ENCODE results near the gene LMO2. TPM values are rescaled to one million over a fixed set of nuclear protein-coding genes. Genes with fewer than 3 reads are reported as not detected.

LMO2 gene
- total and polyA plus RNA-seq, 2 donors (not counting 1 experiment from before 2014, with no cell fraction given) = 6.2 to 10.7 TPM

DNA sequence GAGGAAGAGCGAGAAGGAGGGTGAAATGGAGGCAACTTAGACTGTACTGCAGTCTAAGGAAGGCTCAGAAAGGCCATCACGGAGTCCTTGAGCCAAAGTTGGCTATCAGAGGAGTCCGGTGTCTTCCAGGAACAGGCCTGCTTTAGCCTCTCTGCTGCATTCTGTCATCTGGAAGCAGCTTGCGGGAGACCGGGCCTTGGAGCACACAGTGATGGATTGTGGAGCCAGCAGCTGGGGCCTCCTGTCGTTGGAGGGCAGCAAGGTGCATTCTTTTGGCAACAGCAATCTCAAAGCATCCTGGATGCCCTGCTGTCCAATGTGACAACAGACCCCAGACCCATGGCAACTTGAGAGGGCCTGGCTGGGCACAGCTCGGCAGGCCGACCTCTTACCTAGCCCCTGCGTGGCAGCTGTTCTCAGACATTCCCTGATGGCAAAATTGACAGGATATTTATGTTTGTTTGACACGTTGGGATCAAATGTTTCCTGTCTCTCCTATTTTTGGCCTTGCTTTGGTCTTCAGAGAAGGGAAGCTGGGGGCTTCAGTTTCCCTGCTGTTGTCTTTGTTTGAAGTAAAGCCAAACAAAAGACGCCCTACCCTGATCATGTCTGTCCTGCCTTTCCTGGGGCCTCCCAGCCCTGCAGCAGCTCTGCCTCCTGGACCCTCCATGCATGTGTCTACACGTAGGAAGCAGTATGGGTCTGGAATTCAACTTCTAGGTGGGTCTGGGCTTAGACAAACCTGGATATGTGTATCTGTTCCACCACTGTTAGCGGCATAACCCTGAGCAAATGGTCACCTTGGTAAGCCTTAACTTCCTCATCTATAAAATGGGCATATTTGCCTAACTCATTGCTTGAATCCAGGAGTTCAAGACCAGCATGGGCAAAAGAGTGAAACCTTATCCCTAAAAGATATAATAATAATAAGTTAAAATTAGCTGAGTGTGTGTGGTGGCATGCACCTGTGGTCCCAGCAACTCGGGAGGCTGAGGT lies 43.9 kb upstream of the LMO2 start:
- intact Hi-C loops (cut with micrococcal nuclease) = no loop called here
- 82% methylated on average over 11 of the region's 14 CpGs for WGBS (ENCODE audit: insufficient coverage)
- peaks cover 0 to 8% (median 0%) of the 10 kb centered on the region in 4 experiments for H3K27me3 ChIP-seq (replicated peaks in 1 of 4; ENCODE audit: control extremely low read depth in 1 of 4, control insufficient read depth in 3 of 4, insufficient read depth in 4 of 4, low read length in 3 of 4)

More for the DNA sequence above, 43.9 kb upstream of the LMO2 start:
- H3K27ac ChIP-seq (ENCODE audit: low read length in 2 of 2) = no peak overlapping the region
- no peak overlapping the region for H3K4me2 ChIP-seq (replicated peaks; ENCODE audit: low read depth, low read length, poor library complexity, severe bottlenecking)
- H3K9me3 ChIP-seq (ENCODE audit: control extremely low read depth in 1 of 3, control insufficient read depth in 2 of 3, insufficient read depth in 1 of 3, low read length in 2 of 3) = peaks cover 6 to 27% (median 17%) of the 10 kb centered on the region in 3 donors
- peaks cover 15% of the 10 kb centered on the region for H3K4me1 Mint-ChIP-seq
- H4K20me1 ChIP-seq (ENCODE audit: control insufficient read depth, insufficient read depth, low read length, poor library complexity, severe bottlenecking) = no peaks in the 10 kb centered on the region
- TF ChIP-seq EZH2 (IDR thresholded peaks at IDR 0.05; ENCODE audit: borderline replicate concordance, insufficient read depth, low read depth, low read length, poor library complexity, severe bottlenecking) = no peak
- TF ChIP-seq, protein P1, sequence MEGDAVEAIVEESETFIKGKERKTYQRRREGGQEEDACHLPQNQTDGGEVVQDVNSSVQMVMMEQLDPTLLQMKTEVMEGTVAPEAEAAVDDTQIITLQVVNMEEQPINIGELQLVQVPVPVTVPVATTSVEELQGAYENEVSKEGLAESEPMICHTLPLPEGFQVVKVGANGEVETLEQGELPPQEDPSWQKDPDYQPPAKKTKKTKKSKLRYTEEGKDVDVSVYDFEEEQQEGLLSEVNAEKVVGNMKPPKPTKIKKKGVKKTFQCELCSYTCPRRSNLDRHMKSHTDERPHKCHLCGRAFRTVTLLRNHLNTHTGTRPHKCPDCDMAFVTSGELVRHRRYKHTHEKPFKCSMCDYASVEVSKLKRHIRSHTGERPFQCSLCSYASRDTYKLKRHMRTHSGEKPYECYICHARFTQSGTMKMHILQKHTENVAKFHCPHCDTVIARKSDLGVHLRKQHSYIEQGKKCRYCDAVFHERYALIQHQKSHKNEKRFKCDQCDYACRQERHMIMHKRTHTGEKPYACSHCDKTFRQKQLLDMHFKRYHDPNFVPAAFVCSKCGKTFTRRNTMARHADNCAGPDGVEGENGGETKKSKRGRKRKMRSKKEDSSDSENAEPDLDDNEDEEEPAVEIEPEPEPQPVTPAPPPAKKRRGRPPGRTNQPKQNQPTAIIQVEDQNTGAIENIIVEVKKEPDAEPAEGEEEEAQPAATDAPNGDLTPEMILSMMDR (IDR thresholded peaks at IDR 0.05) = no peak
- H3K9ac ChIP-seq (ENCODE audit: low read length) = no peak overlapping the region
- no peak for DNase-seq
- ChIA-PET CTCF (interaction anchor here (1.0 kb wide), 1 partner anchor 128 kb away, joined by 4 read pairs; no protein-coding TSS in a partner anchor), POLR2A (interaction anchor here (0.6 kb wide), 1 partner anchor 66 kb away, joined by 7 read pairs; no protein-coding TSS in a partner anchor)
- H3K4me3 Mint-ChIP-seq = no peak overlapping the region
- H3K4me1 ChIP-seq (ENCODE audit: control insufficient read depth in 2 of 2, insufficient read depth in 2 of 2, low read length in 2 of 2) = peaks cover 5 to 13% of the 10 kb centered on the region in 2 donors
- ATAC-seq (ENCODE audit: low read depth) = no peak
- no peaks in the 10 kb centered on the region for H3K36me3 ChIP-seq (replicated peaks in 1 of 2; ENCODE audit: control extremely low read depth in 1 of 2, control insufficient read depth in 1 of 2, extremely low read depth in 1 of 2, insufficient read depth in 2 of 2, low read length in 1 of 2)
- H3K9me3 Mint-ChIP-seq (ENCODE audit: insufficient read depth) = peaks cover 11% of the 10 kb centered on the region
- H3K4me3 ChIP-seq (ENCODE audit: control extremely low read depth in 1 of 5, extremely low read depth in 1 of 5, insufficient read depth in 1 of 5, low read depth in 2 of 5, low read length in 4 of 5) = no peak overlapping the region
- peaks cover 20% of the 10 kb centered on the region for H3K27me3 Mint-ChIP-seq
- no peaks in the 10 kb centered on the region for H3K79me2 ChIP-seq (ENCODE audit: control insufficient read depth, insufficient read depth, low read length)
- no peak overlapping the region for H2AFZ ChIP-seq (ENCODE audit: insufficient read depth, low read depth, low read length, poor library complexity, severe bottlenecking)
- H3K27ac Mint-ChIP-seq = no peak overlapping the region
